Liver (tissue), 3 donors: ENCODE results near the gene RFFL.

ENCODE experiments used
- FOXA1 ChIP-seq: IDR thresholded peaks from 2 replicates; pipeline ENCODE4 v1.6.1; 2016; ENCODE audit warnings: antibody characterized with exemption
- FOXA2 ChIP-seq: IDR thresholded peaks from 2 replicates; pipeline ENCODE4 v1.6.1; 2016; ENCODE audit warnings: antibody characterized with exemption
- HNF4G ChIP-seq: IDR thresholded peaks from 2 replicates; pipeline ENCODE4 v1.6.1; 2016; ENCODE audit warnings: antibody characterized with exemption
- RAD21 ChIP-seq, 2 donors: IDR thresholded peaks; 2 replicates each; pipeline ENCODE4 v1.6.1; 2016; ENCODE audit warnings: antibody characterized with exemption in 2 of 2, mild to moderate bottlenecking in 2 of 2
- RXRA ChIP-seq, 2 donors: IDR thresholded peaks; 2 replicates each; pipeline ENCODE4 v1.6.1; 2017 to 2018; ENCODE audit warnings: antibody characterized with exemption in 2 of 2, mild to moderate bottlenecking in 1 of 2
- SP1 ChIP-seq: IDR thresholded peaks from 2 replicates; pipeline ENCODE4 v1.6.1; 2018; ENCODE audit warnings: antibody characterized with exemption, mild to moderate bottlenecking
- TAF1 ChIP-seq: conservative IDR thresholded peaks from 2 replicates; pipeline ENCODE4 v1.6.1; 2016; ENCODE audit warnings: antibody characterized with exemption, mild to moderate bottlenecking
- YY1 ChIP-seq: IDR thresholded peaks from 2 replicates; pipeline ENCODE4 v1.6.1; 2016; ENCODE audit warnings: antibody characterized with exemption, mild to moderate bottlenecking
- TF ChIP-seq, protein P1 (sequence below): fragments of 150-350 bp; IDR thresholded peaks from 2 replicates; pipeline ENCODE4 v1.5.1; 2017; ENCODE audit warnings: improper control_type of control experiment, low read depth, low read length; ENCODE audit not compliant: missing input control
- TF ChIP-seq, protein P2 (sequence below): IDR thresholded peaks from 2 replicates; pipeline ENCODE4 v1.6.1; 2016; ENCODE audit warnings: antibody characterized with exemption
- TF ChIP-seq, protein P3 (sequence below): IDR thresholded peaks from 2 replicates; pipeline ENCODE4 v1.6.1; 2016; ENCODE audit warnings: antibody characterized with exemption, mild to moderate bottlenecking
- TF ChIP-seq, protein P4 (sequence below): IDR thresholded peaks from 2 replicates; pipeline ENCODE4 v1.6.1; 2016; ENCODE audit warnings: antibody characterized with exemption
- donor health status: healthy.
- donor health status: healthy.

DNA sequence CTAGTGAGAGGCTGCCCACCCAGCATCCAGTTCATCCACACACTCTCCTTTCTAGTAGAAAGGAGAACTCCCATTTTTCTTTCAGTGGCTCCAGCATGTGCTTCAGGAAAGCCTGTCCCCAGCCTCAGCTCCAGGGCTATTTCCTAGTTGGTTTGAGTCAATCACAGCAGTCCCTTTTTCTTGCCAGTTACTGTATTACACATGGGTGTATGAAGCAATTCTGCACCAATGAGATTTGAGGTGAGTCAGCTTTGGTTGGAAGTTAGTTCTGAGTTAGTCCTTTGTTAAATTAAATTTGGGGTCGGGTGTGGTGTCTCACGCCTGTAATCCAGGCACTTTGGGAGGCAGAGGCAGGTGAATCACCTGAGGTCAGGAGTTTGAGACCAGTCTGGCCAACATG, 31.4 kb upstream of the RFFL start:
- TF ChIP-seq, protein P1, sequence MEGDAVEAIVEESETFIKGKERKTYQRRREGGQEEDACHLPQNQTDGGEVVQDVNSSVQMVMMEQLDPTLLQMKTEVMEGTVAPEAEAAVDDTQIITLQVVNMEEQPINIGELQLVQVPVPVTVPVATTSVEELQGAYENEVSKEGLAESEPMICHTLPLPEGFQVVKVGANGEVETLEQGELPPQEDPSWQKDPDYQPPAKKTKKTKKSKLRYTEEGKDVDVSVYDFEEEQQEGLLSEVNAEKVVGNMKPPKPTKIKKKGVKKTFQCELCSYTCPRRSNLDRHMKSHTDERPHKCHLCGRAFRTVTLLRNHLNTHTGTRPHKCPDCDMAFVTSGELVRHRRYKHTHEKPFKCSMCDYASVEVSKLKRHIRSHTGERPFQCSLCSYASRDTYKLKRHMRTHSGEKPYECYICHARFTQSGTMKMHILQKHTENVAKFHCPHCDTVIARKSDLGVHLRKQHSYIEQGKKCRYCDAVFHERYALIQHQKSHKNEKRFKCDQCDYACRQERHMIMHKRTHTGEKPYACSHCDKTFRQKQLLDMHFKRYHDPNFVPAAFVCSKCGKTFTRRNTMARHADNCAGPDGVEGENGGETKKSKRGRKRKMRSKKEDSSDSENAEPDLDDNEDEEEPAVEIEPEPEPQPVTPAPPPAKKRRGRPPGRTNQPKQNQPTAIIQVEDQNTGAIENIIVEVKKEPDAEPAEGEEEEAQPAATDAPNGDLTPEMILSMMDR: no peak
- TF ChIP-seq, protein P2, sequence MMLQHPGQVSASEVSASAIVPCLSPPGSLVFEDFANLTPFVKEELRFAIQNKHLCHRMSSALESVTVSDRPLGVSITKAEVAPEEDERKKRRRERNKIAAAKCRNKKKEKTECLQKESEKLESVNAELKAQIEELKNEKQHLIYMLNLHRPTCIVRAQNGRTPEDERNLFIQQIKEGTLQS: no peak
- TF ChIP-seq YY1 (no peak), RAD21 (IDR thresholded peaks at IDR 0.05) (no peak), FOXA1 (no peak), RXRA (IDR thresholded peaks at IDR 0.05) (no peak), SP1 (no peak), HNF4G (no peak), FOXA2 (no peak), TAF1 (no peak)
- TF ChIP-seq, protein P3, sequence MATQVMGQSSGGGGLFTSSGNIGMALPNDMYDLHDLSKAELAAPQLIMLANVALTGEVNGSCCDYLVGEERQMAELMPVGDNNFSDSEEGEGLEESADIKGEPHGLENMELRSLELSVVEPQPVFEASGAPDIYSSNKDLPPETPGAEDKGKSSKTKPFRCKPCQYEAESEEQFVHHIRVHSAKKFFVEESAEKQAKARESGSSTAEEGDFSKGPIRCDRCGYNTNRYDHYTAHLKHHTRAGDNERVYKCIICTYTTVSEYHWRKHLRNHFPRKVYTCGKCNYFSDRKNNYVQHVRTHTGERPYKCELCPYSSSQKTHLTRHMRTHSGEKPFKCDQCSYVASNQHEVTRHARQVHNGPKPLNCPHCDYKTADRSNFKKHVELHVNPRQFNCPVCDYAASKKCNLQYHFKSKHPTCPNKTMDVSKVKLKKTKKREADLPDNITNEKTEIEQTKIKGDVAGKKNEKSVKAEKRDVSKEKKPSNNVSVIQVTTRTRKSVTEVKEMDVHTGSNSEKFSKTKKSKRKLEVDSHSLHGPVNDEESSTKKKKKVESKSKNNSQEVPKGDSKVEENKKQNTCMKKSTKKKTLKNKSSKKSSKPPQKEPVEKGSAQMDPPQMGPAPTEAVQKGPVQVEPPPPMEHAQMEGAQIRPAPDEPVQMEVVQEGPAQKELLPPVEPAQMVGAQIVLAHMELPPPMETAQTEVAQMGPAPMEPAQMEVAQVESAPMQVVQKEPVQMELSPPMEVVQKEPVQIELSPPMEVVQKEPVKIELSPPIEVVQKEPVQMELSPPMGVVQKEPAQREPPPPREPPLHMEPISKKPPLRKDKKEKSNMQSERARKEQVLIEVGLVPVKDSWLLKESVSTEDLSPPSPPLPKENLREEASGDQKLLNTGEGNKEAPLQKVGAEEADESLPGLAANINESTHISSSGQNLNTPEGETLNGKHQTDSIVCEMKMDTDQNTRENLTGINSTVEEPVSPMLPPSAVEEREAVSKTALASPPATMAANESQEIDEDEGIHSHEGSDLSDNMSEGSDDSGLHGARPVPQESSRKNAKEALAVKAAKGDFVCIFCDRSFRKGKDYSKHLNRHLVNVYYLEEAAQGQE: no peak
- TF ChIP-seq, protein P4, sequence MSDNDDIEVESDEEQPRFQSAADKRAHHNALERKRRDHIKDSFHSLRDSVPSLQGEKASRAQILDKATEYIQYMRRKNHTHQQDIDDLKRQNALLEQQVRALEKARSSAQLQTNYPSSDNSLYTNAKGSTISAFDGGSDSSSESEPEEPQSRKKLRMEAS: no peak
